B cell (primary cell): ENCODE data around the gene UNC13D. TPM values are rescaled to one million over a fixed set of nuclear protein-coding genes. Genes with fewer than 3 reads are reported as not detected.

ENCODE experiments used
- ATAC-seq: fragments of 200-7000 bp; cut with Tn5 transposase; one replicate; pipeline ENCODE4 v1.10.0; 2021; ENCODE audit warnings: low read depth, mild to moderate bottlenecking, moderate number of reproducible peaks, moderate library complexity
- CTCF ChIA-PET: fragments of 350-600 bp; sonication (Branson Sonifier 250); formaldehyde crosslinking; loops from one replicate; lab custom pipeline; 2021; ENCODE audit warnings: antibody characterized with exemption, inconsistent platforms; lab: Charles Lee
- POLR2A ChIA-PET: fragments of 350-600 bp; sonication (Branson Sonifier 250); formaldehyde crosslinking; loops from one replicate; lab custom pipeline; 2021; ENCODE audit warnings: antibody characterized with exemption; lab: Charles Lee
- DNase-seq: peaks from one replicate; pipeline ENCODE4 v3.0.0; 2013
- H2AFZ ChIP-seq: 2 replicates; pipeline ENCODE4 v1.6.1; 2012; ENCODE audit warnings: mild to moderate bottlenecking, low read depth, low read length; ENCODE audit not compliant: insufficient read depth, poor library complexity, severe bottlenecking
- H3K27ac ChIP-seq, 2 donors: 1 replicate in 1 of 2; 2 replicates in 1 of 2; pipeline ENCODE4 v1.5.1; 2012 to 2013; ENCODE audit warnings: low read length in 2 of 2, mild to moderate bottlenecking in 2 of 2, moderate library complexity in 1 of 2
- H3K27me3 ChIP-seq, 4 experiments: fragments of 200-600 bp in 1 of 4; sonication (generic) in 1 of 4; replicated peaks in 1 of 4; 1 replicate in 2 of 4; 2 replicates in 2 of 4; pipeline versions ENCODE4 v1.6.1 to v1.7.0; 2013 to 2016; ENCODE audit warnings: low read length in 3 of 4, mild to moderate bottlenecking in 2 of 4, mixed read lengths in 1 of 4, moderate library complexity in 1 of 4; ENCODE audit not compliant: insufficient read depth in 4 of 4, control insufficient read depth in 3 of 4; ENCODE audit errors: control extremely low read depth in 1 of 4
- H3K36me3 ChIP-seq, 2 experiments: replicated peaks in 1 of 2; 1 replicate in 1 of 2; 2 replicates in 1 of 2; pipeline versions ENCODE4 v1.6.1 to v1.7.1; 2013; ENCODE audit warnings: low read length in 1 of 2; ENCODE audit not compliant: insufficient read depth in 2 of 2, control insufficient read depth in 1 of 2; ENCODE audit errors: control extremely low read depth in 1 of 2, extremely low read depth in 1 of 2
- H3K4me1 ChIP-seq, 2 donors: fragments of 200-600 bp in 1 of 2; sonication (generic) in 1 of 2; 1 replicate in 1 of 2; 2 replicates in 1 of 2; pipeline versions ENCODE4 v1.5.1 to v1.6.1; 2013 to 2017; ENCODE audit warnings: low read length in 2 of 2; ENCODE audit not compliant: control insufficient read depth in 2 of 2, insufficient read depth in 2 of 2
- H3K4me2 ChIP-seq: replicated peaks from 2 replicates; pipeline ENCODE3; 2012; ENCODE audit warnings: mild to moderate bottlenecking, low read depth, low read length; ENCODE audit not compliant: poor library complexity, severe bottlenecking
- H3K4me3 ChIP-seq, 5 experiments: fragments of 200-600 bp in 1 of 5; sonication (generic) in 1 of 5; 1 replicate in 3 of 5; 2 replicates in 2 of 5; pipeline versions ENCODE4 v1.5.1 to v1.7.0; 2011 to 2016; ENCODE audit warnings: low read length in 4 of 5, mild to moderate bottlenecking in 4 of 5, low read depth in 2 of 5, control low read depth in 1 of 5, moderate library complexity in 1 of 5; ENCODE audit not compliant: insufficient read depth in 1 of 5; ENCODE audit errors: control extremely low read depth in 1 of 5, extremely low read depth in 1 of 5
- H3K79me2 ChIP-seq: fragments of 200-600 bp; sonication (generic); one replicate; pipeline ENCODE4 v1.6.0; 2016; ENCODE audit warnings: low read length; ENCODE audit not compliant: control insufficient read depth, insufficient read depth
- H3K9ac ChIP-seq: fragments of 200-600 bp; sonication (generic); 2 replicates; pipeline ENCODE4 v1.6.1; 2017; ENCODE audit warnings: mild to moderate bottlenecking, low read length, moderate library complexity
- H3K9me3 ChIP-seq, 3 donors: one replicate each; pipeline versions ENCODE4 v1.6.1 to v1.7.1; 2013; ENCODE audit warnings: low read length in 2 of 3; ENCODE audit not compliant: control insufficient read depth in 2 of 3, insufficient read depth in 1 of 3; ENCODE audit errors: control extremely low read depth in 1 of 3
- H4K20me1 ChIP-seq: 2 replicates; pipeline ENCODE4 v1.6.0; 2012; ENCODE audit warnings: mild to moderate bottlenecking, low read length; ENCODE audit not compliant: insufficient read depth, control insufficient read depth, poor library complexity, severe bottlenecking
- H3K27ac Mint-ChIP-seq: one replicate; pipeline ENCODE4 v1.8.0; 2021; ENCODE audit warnings: mixed read lengths
- H3K27me3 Mint-ChIP-seq: one replicate; pipeline ENCODE4 v1.8.0; 2021; ENCODE audit warnings: mixed read lengths
- H3K4me1 Mint-ChIP-seq: one replicate; pipeline ENCODE4 v1.8.0; 2021; ENCODE audit warnings: mixed read lengths
- H3K4me3 Mint-ChIP-seq: one replicate; pipeline ENCODE4 v1.8.0; 2021; ENCODE audit warnings: mixed read lengths
- H3K9me3 Mint-ChIP-seq: one replicate; pipeline ENCODE4 v1.8.0; 2022; ENCODE audit warnings: mixed read lengths; ENCODE audit not compliant: insufficient read depth
- CTCF ChIP-seq: fragments of 200-600 bp; IDR thresholded peaks from one replicate; pipeline ENCODE4 v1.8.0; 2022; ENCODE audit warnings: antibody characterized with exemption, mild to moderate bottlenecking
- EZH2 ChIP-seq: IDR thresholded peaks from 2 replicates; pipeline ENCODE4 v1.6.1; 2012; ENCODE audit warnings: borderline replicate concordance, low read depth, mild to moderate bottlenecking, moderate library complexity, low read length; ENCODE audit not compliant: insufficient read depth, poor library complexity, severe bottlenecking
- WGBS: methylation state at CpG from one replicate; pipeline ENCODE4 v1.1.5; 2013; ENCODE audit warnings: missing lambda C conversion rate; ENCODE audit not compliant: insufficient coverage; 5-methylcytosine and 5-hydroxymethylcytosine counted together
- intact Hi-C: fragments of 100-400 bp; cut with micrococcal nuclease; formaldehyde crosslinking; loops from one replicate; pipeline ENCODE4 v1.10.0; 2022
- polyA plus RNA-seq: library from polyadenylated mRNA; depleted of rRNA; stranded (reverse); fragments of >200 nt; gene quantifications from 2 replicates; pipeline ENCODE4 v1.2.3, GENCODE V29; 2012
- total RNA-seq, 2 donors: library from RNA; stranded (reverse); fragments of 120-200 nt in 1 of 2; gene quantifications; 1 replicate in 1 of 2; 2 replicates in 1 of 2; pipeline versions ENCODE4 v1.2.3 to v1.2.4, GENCODE V29; 2013 to 2022

Gene UNC13D
- total and polyA plus RNA-seq, 2 donors (not counting 1 experiment from before 2014, with no cell fraction given): 101 to 107 TPM

DNA sequence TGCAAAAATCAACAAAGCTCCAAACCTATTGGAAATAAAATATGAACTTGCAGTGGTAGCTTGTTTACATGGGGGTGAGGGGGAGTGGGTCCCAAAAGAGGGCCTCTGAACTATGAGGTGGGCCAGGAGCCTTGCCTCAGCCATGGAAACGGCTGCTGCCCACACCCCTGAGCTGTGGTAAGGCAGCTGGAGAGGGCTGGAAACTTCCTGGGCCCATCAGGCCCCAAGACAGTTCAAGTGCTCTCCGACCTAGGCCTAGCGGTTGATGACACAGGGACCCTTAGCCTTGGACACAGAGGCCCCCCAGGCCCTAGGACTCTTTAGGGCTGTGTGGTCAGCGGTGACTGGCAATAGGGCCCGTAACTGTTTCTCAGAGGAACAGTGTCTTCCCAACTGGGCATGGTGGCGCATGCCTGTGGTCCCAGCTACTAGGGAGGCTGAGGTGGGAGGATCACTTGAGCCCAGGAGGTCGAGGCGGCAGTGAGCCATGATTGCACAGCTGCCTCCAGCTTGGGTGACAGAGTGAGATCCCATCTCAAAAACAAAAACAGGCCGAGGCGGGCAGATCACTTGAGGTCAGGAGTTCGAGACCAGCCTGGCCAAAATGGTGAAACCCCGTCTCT, 18.3 kb downstream of the UNC13D start:
- Histone ChIP-seq H3K4me2 (no peak overlapping the region), H3K36me3 (peaks cover 0 to 52% of the 10 kb centered on the region in 2 experiments), H3K9me3 (no peaks in the 10 kb centered on the region), H3K27ac (no peak overlapping the region), H3K9ac (no peak overlapping the region), H3K4me1 (peaks cover 8 to 19% of the 10 kb centered on the region in 2 donors), H4K20me1 (no peaks in the 10 kb centered on the region), H3K27me3 (no peaks in the 10 kb centered on the region), H3K79me2 (no peaks in the 10 kb centered on the region), H3K4me3 (no peak overlapping the region), H2AFZ (no peak overlapping the region)
- intact Hi-C loops: loop anchor here (2.0 kb wide), 1 partner anchor 41 kb away; the partner anchor contains the start of gene UNK
- ATAC-seq: no peak
- WGBS: 95% methylated on average over 6 of the region's 12 CpGs
- no peak overlapping the region for H3K4me3 Mint-ChIP-seq
- ChIA-PET POLR2A (interaction anchor here (0.6 to 1.9 kb wide), 4 partner anchors 8 to 29 kb away, joined by 3 to 7 read pairs (median 4); partner anchors contain the start of gene WBP2), CTCF (interaction anchor here (0.7 to 6.8 kb wide), 16 partner anchors 11 to 241 kb away, joined by 3 to 83 read pairs (median 6); partner anchors contain the start of genes GALK1, TRIM47 and UNK)
- H3K27ac Mint-ChIP-seq: no peak overlapping the region
- no peak for TF ChIP-seq EZH2
- TF ChIP-seq CTCF: no peak
- no peaks in the 10 kb centered on the region for H3K27me3 Mint-ChIP-seq
- peaks cover 24% of the 10 kb centered on the region for H3K4me1 Mint-ChIP-seq
- no peaks in the 10 kb centered on the region for H3K9me3 Mint-ChIP-seq
- no peak for DNase-seq

GRCh38 chr17:75825149-75825552, 19.1 kb downstream of the UNC13D start:
- H3K4me2 ChIP-seq: no peak overlapping the region
- TF ChIP-seq EZH2 (no peak), CTCF (no peak)
- ChIA-PET POLR2A (interaction anchor here (0.6 to 1.4 kb wide), 3 partner anchors 8 to 30 kb away, joined by 3 to 7 read pairs (median 3); partner anchors contain the start of gene WBP2), CTCF (interaction anchor here (0.8 to 6.8 kb wide), 8 partner anchors 16 to 180 kb away, joined by 3 to 83 read pairs (median 5); partner anchors contain the start of genes GALK1 and UNK)
- Mint-ChIP-seq H3K27me3 (no peaks in the 10 kb centered on the region), H3K4me3 (no peak overlapping the region), H3K27ac (no peak overlapping the region), H3K4me1 (peaks cover 24% of the 10 kb centered on the region), H3K9me3 (no peaks in the 10 kb centered on the region)
- no peak overlapping the region for H3K27ac ChIP-seq
- H3K9me3 ChIP-seq: no peaks in the 10 kb centered on the region
- 94% methylated on average over 10 of the region's 13 CpGs for WGBS
- no peaks in the 10 kb centered on the region for H3K79me2 ChIP-seq
- H3K27me3 ChIP-seq: no peaks in the 10 kb centered on the region
- no peak overlapping the region for H2AFZ ChIP-seq
- H3K36me3 ChIP-seq: peaks cover 0 to 52% of the 10 kb centered on the region in 2 experiments
- no peak overlapping the region for H3K9ac ChIP-seq
- no peaks in the 10 kb centered on the region for H4K20me1 ChIP-seq
- DNase-seq: no peak
- peaks cover 8 to 19% of the 10 kb centered on the region in 2 donors for H3K4me1 ChIP-seq
- intact Hi-C loops: no loop called here
- ATAC-seq: no peak
- H3K4me3 ChIP-seq: no peak overlapping the region
